ENCODE results near the gene IFNA17.
"Not testable (repeated sequence)": the region's sequence is repeated elsewhere in the genome, so short reads cannot be mapped to it uniquely, and the experiment has no call there.

Gene IFNA17

DNA sequence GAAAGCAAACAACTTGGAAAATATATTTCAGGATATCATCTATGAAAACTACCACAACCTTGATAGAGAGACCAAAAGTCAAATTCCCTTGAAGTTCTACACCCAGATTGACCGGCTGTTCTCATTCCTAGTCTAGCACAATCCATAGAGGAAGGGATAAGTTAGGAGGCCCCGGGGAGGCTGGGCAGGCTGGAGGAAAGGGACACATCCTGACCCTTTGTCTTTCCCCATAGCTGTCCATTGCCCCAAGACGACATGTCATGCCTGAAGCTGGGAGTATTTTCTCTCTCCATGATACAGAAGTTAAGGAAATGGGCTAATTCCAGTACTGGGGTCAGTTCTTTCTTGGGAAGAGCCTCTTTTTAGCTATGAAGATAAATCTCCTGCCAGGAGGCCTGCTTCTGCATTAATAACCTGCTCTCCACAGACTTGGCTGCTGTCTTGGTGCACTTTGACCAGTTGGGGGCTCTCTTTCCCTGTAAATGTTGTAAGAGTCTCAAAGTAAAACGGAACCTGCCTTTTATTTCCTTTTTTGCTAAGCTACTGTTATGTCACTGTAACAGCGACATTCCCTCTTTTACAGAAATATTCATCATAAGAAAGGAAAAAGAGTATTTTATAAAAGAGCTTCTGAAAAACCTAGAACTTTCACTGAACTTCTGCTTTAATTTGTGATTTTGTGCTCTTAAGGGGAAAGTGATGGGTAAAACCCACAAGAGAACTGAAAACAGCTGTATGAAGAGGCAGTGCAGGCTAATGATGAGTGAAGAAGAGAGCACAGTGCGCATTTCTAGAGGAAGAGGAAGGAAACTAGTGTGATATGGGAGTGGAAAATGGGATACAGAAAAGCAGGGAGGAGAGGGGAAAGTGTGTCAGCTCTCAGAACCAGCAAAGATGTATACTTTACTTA, 32.9 kb downstream of the IFNA17 start:
- H3K27me3 Mint-ChIP-seq, result peaks cover 15% of the 10 kb centered on the region
- not testable (repeated sequence) for H3K9me3 Mint-ChIP-seq; H3K36me3 Mint-ChIP-seq (ENCODE audit: insufficient read depth); H3K4me3 Mint-ChIP-seq; H3K4me1 Mint-ChIP-seq; H3K27ac Mint-ChIP-seq (ENCODE audit: low read depth); DNase-seq (ENCODE audit: low spot score in 2 of 2)
- ATAC-seq (replicated peaks; ENCODE audit: extremely low read depth, poor library complexity, severe bottlenecking), result peak; percentile 83

GRCh38 chr9:21187487-21187886, 40.5 kb downstream of the IFNA17 start, which contains the start of gene IFNA4:
IFNA4 (minus strand) TSS chr9:21187587; CDS start chr9:21187531, 56 bp downstream.
- not testable (repeated sequence) for ATAC-seq (replicated peaks; ENCODE audit: extremely low read depth, poor library complexity, severe bottlenecking); H3K9me3 Mint-ChIP-seq; H3K36me3 Mint-ChIP-seq (ENCODE audit: insufficient read depth); DNase-seq (ENCODE audit: low spot score in 2 of 2); H3K27ac Mint-ChIP-seq (ENCODE audit: low read depth); H3K27me3 Mint-ChIP-seq; H3K4me3 Mint-ChIP-seq
- peaks cover 13% of the 10 kb centered on the region for H3K4me1 Mint-ChIP-seq

DNA sequence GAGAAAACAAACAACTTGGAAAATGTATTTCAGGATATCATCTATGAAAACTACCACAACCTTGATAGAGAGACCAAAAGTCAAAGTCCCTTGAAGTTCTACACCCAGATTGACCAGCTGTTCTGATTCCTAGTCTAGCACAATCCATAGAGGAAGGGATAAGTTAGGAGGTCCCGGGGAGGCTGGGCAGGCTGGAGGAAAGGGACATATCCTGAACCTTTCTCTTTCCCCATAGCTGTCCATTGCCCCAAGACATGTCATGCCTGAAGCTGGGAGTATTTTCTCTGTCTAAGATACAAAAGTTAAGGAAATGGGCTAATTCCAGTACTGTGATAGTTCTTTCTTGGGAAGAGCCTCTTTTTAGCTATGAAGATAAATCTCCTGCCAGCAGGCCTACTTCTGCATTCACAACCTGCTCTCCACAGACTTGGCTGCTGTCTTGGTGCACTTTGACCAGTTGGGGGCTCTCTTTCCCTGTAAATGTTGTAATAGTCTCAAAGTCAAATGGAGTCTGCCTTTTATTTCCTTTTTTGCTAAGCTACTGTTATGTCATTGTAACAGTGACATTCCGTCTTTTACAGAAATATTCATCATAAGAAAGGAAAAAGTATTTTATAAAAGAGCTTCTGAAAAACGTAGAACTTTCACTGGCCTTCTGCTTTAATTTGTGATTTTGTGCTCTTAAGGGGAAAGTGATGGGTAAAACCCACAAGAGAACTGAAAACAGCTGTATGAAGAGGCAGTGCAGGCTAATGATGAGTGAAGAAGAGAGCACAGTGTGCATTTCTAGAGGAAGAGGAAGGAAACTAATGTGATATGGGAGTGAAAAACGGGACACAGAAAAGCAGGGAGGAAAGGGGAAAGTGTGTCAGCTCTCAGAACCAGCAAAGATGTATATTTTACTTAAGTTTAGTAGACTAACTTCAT, 44.9 kb downstream of the IFNA17 start:
- not testable (repeated sequence) for DNase-seq (ENCODE audit: low spot score in 2 of 2); H3K36me3 Mint-ChIP-seq (ENCODE audit: insufficient read depth); H3K4me3 Mint-ChIP-seq; H3K9me3 Mint-ChIP-seq; H3K27me3 Mint-ChIP-seq
- peak overlapping the region; percentile 61 for H3K27ac Mint-ChIP-seq (ENCODE audit: low read depth)
- peaks cover 13% of the 10 kb centered on the region for H3K4me1 Mint-ChIP-seq
- peak; percentile 78 for ATAC-seq (replicated peaks; ENCODE audit: extremely low read depth, poor library complexity, severe bottlenecking)
